K562 (cell line): ENCODE data around the gene POLRMT. TPM values are rescaled to one million over a fixed set of nuclear protein-coding genes. Genes with fewer than 3 reads are reported as not detected.

Experiments
- ASH1L ChIP-seq: fragments of 450-650 bp; IDR thresholded peaks from 2 replicates; pipeline ENCODE4 v1.6.1; 2018; ENCODE audit warnings: borderline replicate concordance, mild to moderate bottlenecking, low read depth; ENCODE audit not compliant: partially characterized antibody
- BRD4 ChIP-seq: fragments of 200-600 bp; sonication (generic); IDR thresholded peaks from 2 replicates; pipeline ENCODE4 v1.6.1; 2017; ENCODE audit warnings: inconsistent platforms
- CBFA2T2 ChIP-seq: fragments of 450-650 bp; conservative IDR thresholded peaks from 2 replicates; pipeline ENCODE4 v1.6.1; 2017; ENCODE audit warnings: mild to moderate bottlenecking
- CBX2 ChIP-seq: fragments of 200-600 bp; sonication (generic); IDR thresholded peaks from one replicate; pipeline ENCODE4 v1.6.1; 2012; ENCODE audit warnings: mild to moderate bottlenecking, low read length, inconsistent platforms; ENCODE audit not compliant: insufficient read depth, poor library complexity, severe bottlenecking
- CSDE1 ChIP-seq, 2 experiments: fragments of 450-650 bp; IDR thresholded peaks; 2 replicates each; pipeline ENCODE4 v1.6.1; 2016; ENCODE audit warnings: mild to moderate bottlenecking in 1 of 2
- CTBP1 ChIP-seq: fragments of 450-650 bp; IDR thresholded peaks from 2 replicates; pipeline ENCODE4 v1.6.1; 2016; ENCODE audit warnings: borderline replicate concordance
- DACH1 ChIP-seq: fragments of 450-650 bp; IDR thresholded peaks from 2 replicates; pipeline ENCODE4 v1.6.1; 2018; ENCODE audit not compliant: partially characterized antibody
- DNMT1 ChIP-seq: fragments of 450-650 bp; IDR thresholded peaks from 2 replicates; pipeline ENCODE4 v1.6.1; 2016; ENCODE audit warnings: antibody characterized with exemption, mild to moderate bottlenecking
- KDM2B ChIP-seq: fragments of 250-450 bp; sonication (Bioruptor Pico); IDR thresholded peaks from 2 replicates; pipeline ENCODE4 v1.8.0; 2021; ENCODE audit warnings: mild to moderate bottlenecking, moderate library complexity
- MEF2A ChIP-seq: IDR thresholded peaks from 2 replicates; pipeline ENCODE4 v1.6.1; 2011; ENCODE audit warnings: low read depth, mild to moderate bottlenecking, low read length, moderate library complexity; ENCODE audit not compliant: control insufficient read depth
- NCOA1 ChIP-seq: fragments of 450-650 bp; IDR thresholded peaks from 2 replicates; pipeline ENCODE4 v1.6.1; 2016; ENCODE audit warnings: low read depth
- PCBP1 ChIP-seq: fragments of 200-400 bp; formaldehyde crosslinking; IDR thresholded peaks from 2 replicates; pipeline ENCODE4 v1.6.1; 2018; ENCODE audit warnings: mild to moderate bottlenecking, low read depth, low read length; ENCODE audit not compliant: poor library complexity, severe bottlenecking
- POLR2B ChIP-seq: fragments of 450-650 bp; IDR thresholded peaks from 2 replicates; pipeline ENCODE4 v1.6.1; 2018; ENCODE audit warnings: low read depth; ENCODE audit not compliant: partially characterized antibody
- PTBP1 ChIP-seq: fragments of 200-400 bp; formaldehyde crosslinking; IDR thresholded peaks from 2 replicates; pipeline ENCODE4 v1.6.1; 2017; ENCODE audit warnings: low read depth, low read length
- RFX1 ChIP-seq: fragments of 450-650 bp; IDR thresholded peaks from 2 replicates; pipeline ENCODE4 v1.6.1; 2016; ENCODE audit warnings: mild to moderate bottlenecking, moderate library complexity
- SNIP1 ChIP-seq: fragments of 450-650 bp; IDR thresholded peaks from 2 replicates; pipeline ENCODE4 v1.7.1; 2017; ENCODE audit warnings: low read depth, mild to moderate bottlenecking
- TAF7 ChIP-seq: fragments of 450-650 bp; IDR thresholded peaks from 2 replicates; pipeline ENCODE4 v1.6.1; 2016; ENCODE audit warnings: missing genetic modification characterization, missing compliant biosample characterization
- U2AF2 ChIP-seq: fragments of 200-400 bp; formaldehyde crosslinking; optimal IDR thresholded peaks from 2 replicates; pipeline ENCODE3; 2017; ENCODE audit warnings: low read depth, mild to moderate bottlenecking, low read length
- ZC3H11A ChIP-seq: IDR thresholded peaks from 2 replicates; pipeline ENCODE4 v1.6.1; 2012; ENCODE audit warnings: low read depth, low read length, improper control_type of control experiment
- ZNF12 ChIP-seq: sonication (generic); formaldehyde crosslinking; IDR thresholded peaks from 2 replicates; pipeline ENCODE4 v1.4.0; 2020; ENCODE audit warnings: mild to moderate bottlenecking, missing genetic modification reagents
- ZNF551 ChIP-seq: fragments of 250-450 bp; sonication (Bioruptor Pico); IDR thresholded peaks from 2 replicates; pipeline ENCODE4 v1.5.0; 2021; ENCODE audit warnings: mild to moderate bottlenecking, moderate library complexity
- polyA plus RNA-seq, 8 experiments: library from polyadenylated mRNA; depleted of rRNA in 4 of 8; stranded (reverse) in 5 of 8; unstranded in 3 of 8; fragments of >200 nt; fragmentation: Nextera tagmentation in 2 of 8; fragmentation: Illumina TruSeq in 1 of 8; extraction: Ambion mirVana in 2 of 8; extraction: Trizol in 1 of 8; gene quantifications; 2 replicates each; pipeline versions ENCODE4 v1.2.1 to v1.2.3, GENCODE V29; 2011 to 2014; ENCODE audit warnings: inconsistent platforms in 1 of 8, missing spikeins in 1 of 8
- total RNA-seq, 7 experiments: library from RNA; depleted of rRNA in 6 of 7; stranded (reverse); fragments of >200 nt in 6 of 7; fragmentation: Illumina TruSeq in 2 of 7; extraction: Trizol in 2 of 7; gene quantifications; 2 replicates each; pipeline versions ENCODE4 v1.2.1 to v1.2.3, GENCODE V29; 2011 to 2021; ENCODE audit warnings: low replicate concordance in 1 of 7
- TF ChIP-seq, protein P1 (sequence below): fragments of 250-450 bp; sonication (Bioruptor Pico); IDR thresholded peaks from 2 replicates; pipeline ENCODE4 v1.4.0; 2020; ENCODE audit warnings: mild to moderate bottlenecking, moderate library complexity, borderline replicate concordance
- TF ChIP-seq, protein P2 (sequence below): sonication (generic); formaldehyde crosslinking; IDR thresholded peaks from 2 replicates; pipeline ENCODE4 v1.8.1; 2023; ENCODE audit warnings: mild to moderate bottlenecking, missing genetic modification reagents
- TF ChIP-seq, protein P3 (sequence below): fragments of 450-650 bp; IDR thresholded peaks from 2 replicates; pipeline ENCODE4 v1.6.1; 2017; ENCODE audit warnings: antibody characterized with exemption

Gene POLRMT
- total and polyA plus RNA-seq, 9 of the 15 experiments (the other 6 are each of a cell fraction or from before 2014, with no cell fraction given): 30.3 to 144 (median 68.0) TPM

DNA sequence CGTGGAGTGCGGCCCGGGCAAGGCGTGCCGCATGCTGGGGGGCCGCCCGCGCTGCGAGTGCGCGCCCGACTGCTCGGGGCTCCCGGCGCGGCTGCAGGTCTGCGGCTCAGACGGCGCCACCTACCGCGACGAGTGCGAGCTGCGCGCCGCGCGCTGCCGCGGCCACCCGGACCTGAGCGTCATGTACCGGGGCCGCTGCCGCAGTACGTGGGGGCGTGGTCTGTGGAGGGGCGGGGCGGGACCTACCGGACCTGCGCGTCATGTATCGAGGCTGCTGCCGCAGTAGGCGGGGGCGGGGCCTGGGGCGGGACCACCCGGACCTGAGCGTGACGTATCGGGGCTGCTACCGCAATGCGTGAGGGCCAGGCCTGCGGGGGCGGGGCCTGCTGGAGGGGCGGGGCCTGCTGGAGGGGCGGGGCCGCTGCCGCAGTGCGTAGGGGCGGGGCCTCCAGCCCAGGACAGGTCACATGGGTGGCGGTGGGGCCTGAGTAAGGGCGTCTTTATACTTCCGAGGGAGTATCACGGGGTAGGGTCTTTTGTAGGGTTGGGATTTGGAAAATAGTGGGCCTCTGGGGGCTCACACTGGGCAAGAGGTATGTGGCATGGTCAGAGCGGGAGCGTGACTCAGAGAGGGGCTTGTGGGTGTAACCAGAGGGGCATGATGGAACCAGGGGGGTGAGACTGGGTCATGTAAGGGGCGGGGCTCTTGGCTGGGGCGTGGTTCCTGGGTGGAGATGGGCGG lies 47.1 kb upstream of the POLRMT start (continued):
- no peak for TF ChIP-seq TAF7
- no peak for TF ChIP-seq CSDE1 (IDR thresholded peaks at IDR 0.05)
- TF ChIP-seq KDM2B (CRISPR knock-in tag): peak; percentile 82; the same call in 1 of the 2 replicates
- peak; percentile 91 for TF ChIP-seq POLR2B
- TF ChIP-seq DACH1: no peak
- TF ChIP-seq MEF2A: no peak
- no peak for TF ChIP-seq SNIP1
- TF ChIP-seq U2AF2: no peak
- no peak for TF ChIP-seq DNMT1
- TF ChIP-seq PCBP1: no peak
- peak; percentile 99 for TF ChIP-seq CTBP1
- no peak; the same call in 1 of the 2 replicates for TF ChIP-seq ZNF12 (CRISPR knock-in tag)
- peak; percentile 38; the same call in 1 of the 2 replicates for TF ChIP-seq NCOA1
- no peak for TF ChIP-seq PTBP1
- TF ChIP-seq, protein P1, sequence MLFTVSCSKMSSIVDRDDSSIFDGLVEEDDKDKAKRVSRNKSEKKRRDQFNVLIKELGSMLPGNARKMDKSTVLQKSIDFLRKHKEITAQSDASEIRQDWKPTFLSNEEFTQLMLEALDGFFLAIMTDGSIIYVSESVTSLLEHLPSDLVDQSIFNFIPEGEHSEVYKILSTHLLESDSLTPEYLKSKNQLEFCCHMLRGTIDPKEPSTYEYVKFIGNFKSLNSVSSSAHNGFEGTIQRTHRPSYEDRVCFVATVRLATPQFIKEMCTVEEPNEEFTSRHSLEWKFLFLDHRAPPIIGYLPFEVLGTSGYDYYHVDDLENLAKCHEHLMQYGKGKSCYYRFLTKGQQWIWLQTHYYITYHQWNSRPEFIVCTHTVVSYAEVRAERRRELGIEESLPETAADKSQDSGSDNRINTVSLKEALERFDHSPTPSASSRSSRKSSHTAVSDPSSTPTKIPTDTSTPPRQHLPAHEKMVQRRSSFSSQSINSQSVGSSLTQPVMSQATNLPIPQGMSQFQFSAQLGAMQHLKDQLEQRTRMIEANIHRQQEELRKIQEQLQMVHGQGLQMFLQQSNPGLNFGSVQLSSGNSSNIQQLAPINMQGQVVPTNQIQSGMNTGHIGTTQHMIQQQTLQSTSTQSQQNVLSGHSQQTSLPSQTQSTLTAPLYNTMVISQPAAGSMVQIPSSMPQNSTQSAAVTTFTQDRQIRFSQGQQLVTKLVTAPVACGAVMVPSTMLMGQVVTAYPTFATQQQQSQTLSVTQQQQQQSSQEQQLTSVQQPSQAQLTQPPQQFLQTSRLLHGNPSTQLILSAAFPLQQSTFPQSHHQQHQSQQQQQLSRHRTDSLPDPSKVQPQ (CRISPR knock-in tag): no peak
- TF ChIP-seq CBFA2T2: peak; percentile 40
- no peak for TF ChIP-seq CBX2
- TF ChIP-seq ASH1L: no peak
- TF ChIP-seq, protein P2, sequence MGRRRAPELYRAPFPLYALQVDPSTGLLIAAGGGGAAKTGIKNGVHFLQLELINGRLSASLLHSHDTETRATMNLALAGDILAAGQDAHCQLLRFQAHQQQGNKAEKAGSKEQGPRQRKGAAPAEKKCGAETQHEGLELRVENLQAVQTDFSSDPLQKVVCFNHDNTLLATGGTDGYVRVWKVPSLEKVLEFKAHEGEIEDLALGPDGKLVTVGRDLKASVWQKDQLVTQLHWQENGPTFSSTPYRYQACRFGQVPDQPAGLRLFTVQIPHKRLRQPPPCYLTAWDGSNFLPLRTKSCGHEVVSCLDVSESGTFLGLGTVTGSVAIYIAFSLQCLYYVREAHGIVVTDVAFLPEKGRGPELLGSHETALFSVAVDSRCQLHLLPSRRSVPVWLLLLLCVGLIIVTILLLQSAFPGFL: 0 out of 2 replicates have a peak, but pooled peaks have one; percentile 57
- no peak for TF ChIP-seq ZNF551
- 0 out of 2 replicates have a peak, but pooled peaks have one; percentile 45 for TF ChIP-seq ZC3H11A
- TF ChIP-seq RFX1: no peak
- TF ChIP-seq, protein P3, sequence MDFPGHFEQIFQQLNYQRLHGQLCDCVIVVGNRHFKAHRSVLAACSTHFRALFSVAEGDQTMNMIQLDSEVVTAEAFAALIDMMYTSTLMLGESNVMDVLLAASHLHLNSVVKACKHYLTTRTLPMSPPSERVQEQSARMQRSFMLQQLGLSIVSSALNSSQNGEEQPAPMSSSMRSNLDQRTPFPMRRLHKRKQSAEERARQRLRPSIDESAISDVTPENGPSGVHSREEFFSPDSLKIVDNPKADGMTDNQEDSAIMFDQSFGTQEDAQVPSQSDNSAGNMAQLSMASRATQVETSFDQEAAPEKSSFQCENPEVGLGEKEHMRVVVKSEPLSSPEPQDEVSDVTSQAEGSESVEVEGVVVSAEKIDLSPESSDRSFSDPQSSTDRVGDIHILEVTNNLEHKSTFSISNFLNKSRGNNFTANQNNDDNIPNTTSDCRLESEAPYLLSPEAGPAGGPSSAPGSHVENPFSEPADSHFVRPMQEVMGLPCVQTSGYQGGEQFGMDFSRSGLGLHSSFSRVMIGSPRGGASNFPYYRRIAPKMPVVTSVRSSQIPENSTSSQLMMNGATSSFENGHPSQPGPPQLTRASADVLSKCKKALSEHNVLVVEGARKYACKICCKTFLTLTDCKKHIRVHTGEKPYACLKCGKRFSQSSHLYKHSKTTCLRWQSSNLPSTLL: no peak
- TF ChIP-seq BRD4: no peak
